Upper lobe of right lung (tissue), 1 donor: ENCODE data around the gene RNF175. TPM values are rescaled to one million over a fixed set of nuclear protein-coding genes. Genes with fewer than 3 reads are reported as not detected.

Source experiments
- ATAC-seq: fragments of 200-7000 bp; cut with Tn5 transposase; one replicate; pipeline ENCODE4 v1.9.1; 2020; ENCODE audit warnings: mild to moderate bottlenecking, moderate library complexity
- DNase-seq: peaks from one replicate; pipeline ENCODE4 v3.0.0-alpha.2; 2020
- H3K27ac ChIP-seq: fragments of 200-600 bp; one replicate; pipeline ENCODE4 v1.8.0; 2022
- H3K27me3 ChIP-seq: fragments of 200-600 bp; one replicate; pipeline ENCODE4 v1.8.0; 2022; ENCODE audit warnings: mild to moderate bottlenecking
- H3K36me3 ChIP-seq: fragments of 200-600 bp; one replicate; pipeline ENCODE4 v1.8.0; 2022
- H3K4me1 ChIP-seq: fragments of 200-600 bp; one replicate; pipeline ENCODE4 v1.8.0; 2022
- H3K4me3 ChIP-seq: fragments of 200-600 bp; one replicate; pipeline ENCODE4 v1.8.0; 2022; ENCODE audit warnings: mild to moderate bottlenecking
- H3K9me3 ChIP-seq: fragments of 200-600 bp; one replicate; pipeline ENCODE4 v1.8.0; 2022
- intact Hi-C: fragments of 100-400 bp; cut with DNase I; formaldehyde crosslinking; loops from one replicate; pipeline ENCODE4 v1.11.0; 2022
- total RNA-seq: library from RNA; stranded (reverse); fragmentation: NEBNext Ultra II Directional; extraction: Animal tissue kit (Norgen Biotek cat#: 25700); gene quantifications from one replicate; pipeline ENCODE4 v1.2.1, GENCODE V29; 2021
- TF ChIP-seq, protein P1 (sequence below): fragments of 200-600 bp; IDR thresholded peaks from one replicate; pipeline ENCODE4 v1.8.0; 2022; ENCODE audit warnings: antibody characterized with exemption
- donor health status: DM: no; HTN: yes; CAD: no; lungs with severe emphysema.

The RNF175 gene
- total RNA-seq, 1 donor from 2014 or later = not detected

- ATAC-seq (no peak), DNase-seq (no peak)
- Histone ChIP-seq H3K4me3 (no peak overlapping the region), H3K27ac (no peak overlapping the region), H3K27me3 (no peaks in the 10 kb centered on the region), H3K9me3 (no peaks in the 10 kb centered on the region), H3K4me1 (no peaks in the 10 kb centered on the region), H3K36me3 (no peaks in the 10 kb centered on the region)
- TF ChIP-seq, protein P1, sequence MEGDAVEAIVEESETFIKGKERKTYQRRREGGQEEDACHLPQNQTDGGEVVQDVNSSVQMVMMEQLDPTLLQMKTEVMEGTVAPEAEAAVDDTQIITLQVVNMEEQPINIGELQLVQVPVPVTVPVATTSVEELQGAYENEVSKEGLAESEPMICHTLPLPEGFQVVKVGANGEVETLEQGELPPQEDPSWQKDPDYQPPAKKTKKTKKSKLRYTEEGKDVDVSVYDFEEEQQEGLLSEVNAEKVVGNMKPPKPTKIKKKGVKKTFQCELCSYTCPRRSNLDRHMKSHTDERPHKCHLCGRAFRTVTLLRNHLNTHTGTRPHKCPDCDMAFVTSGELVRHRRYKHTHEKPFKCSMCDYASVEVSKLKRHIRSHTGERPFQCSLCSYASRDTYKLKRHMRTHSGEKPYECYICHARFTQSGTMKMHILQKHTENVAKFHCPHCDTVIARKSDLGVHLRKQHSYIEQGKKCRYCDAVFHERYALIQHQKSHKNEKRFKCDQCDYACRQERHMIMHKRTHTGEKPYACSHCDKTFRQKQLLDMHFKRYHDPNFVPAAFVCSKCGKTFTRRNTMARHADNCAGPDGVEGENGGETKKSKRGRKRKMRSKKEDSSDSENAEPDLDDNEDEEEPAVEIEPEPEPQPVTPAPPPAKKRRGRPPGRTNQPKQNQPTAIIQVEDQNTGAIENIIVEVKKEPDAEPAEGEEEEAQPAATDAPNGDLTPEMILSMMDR = no peak
- intact Hi-C loops = no loop called here
Measured at GRCh38 chr4:153741541-153741940, 18.3 kb downstream of the RNF175 start.

- TF ChIP-seq, protein P1 = no peak
- Histone ChIP-seq H3K36me3 (no peaks in the 10 kb centered on the region), H3K4me3 (no peak overlapping the region), H3K4me1 (no peaks in the 10 kb centered on the region), H3K27ac (no peak overlapping the region), H3K27me3 (no peaks in the 10 kb centered on the region), H3K9me3 (no peaks in the 10 kb centered on the region)
- DNase-seq (no peak), ATAC-seq (no peak)
- intact Hi-C loops = no loop called here
Measured at GRCh38 chr4:153735906-153736461, 23.8 kb downstream of the RNF175 start.

- Histone ChIP-seq H3K27me3 (no peaks in the 10 kb centered on the region), H3K4me1 (no peaks in the 10 kb centered on the region), H3K27ac (no peak overlapping the region), H3K9me3 (no peaks in the 10 kb centered on the region), H3K36me3 (no peaks in the 10 kb centered on the region), H3K4me3 (no peak overlapping the region)
- DNase-seq = no peak
- intact Hi-C loops = no loop called here
- no peak for ATAC-seq
- TF ChIP-seq, protein P1 = no peak
Measured at GRCh38 chr4:153733751-153734448, 25.9 kb downstream of the RNF175 start.

- no peak overlapping the region for H3K27ac ChIP-seq
- no peaks in the 10 kb centered on the region for H3K36me3 ChIP-seq
- intact Hi-C loops = no loop called here
- ATAC-seq (no peak), DNase-seq (no peak)
- no peak overlapping the region for H3K4me3 ChIP-seq
- TF ChIP-seq, protein P1 = no peak
- H3K27me3 ChIP-seq = no peaks in the 10 kb centered on the region
- H3K4me1 ChIP-seq = no peaks in the 10 kb centered on the region
- H3K9me3 ChIP-seq = no peaks in the 10 kb centered on the region
Measured at GRCh38 chr4:153731239-153731638, 28.6 kb downstream of the RNF175 start.

DNA sequence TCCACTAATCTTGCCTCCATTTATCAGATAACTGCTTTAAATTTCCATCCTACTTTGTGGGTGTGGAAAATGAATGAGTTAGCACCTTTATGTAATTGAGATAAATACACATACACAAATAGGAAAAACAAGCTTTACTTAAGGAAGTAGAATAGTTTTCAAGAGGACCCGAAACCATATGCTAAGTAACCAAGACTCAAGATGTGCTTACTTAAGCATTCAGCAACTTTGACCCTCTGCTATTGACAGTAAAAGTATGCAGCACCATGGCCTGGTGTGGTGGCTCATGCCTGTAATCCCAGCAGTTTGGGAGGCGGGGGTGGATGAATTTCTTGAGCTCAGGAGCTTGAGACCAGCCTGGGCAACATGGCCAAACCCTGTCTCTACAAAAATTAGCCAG, 29.9 kb downstream of the RNF175 start:
- Histone ChIP-seq H3K36me3 (no peaks in the 10 kb centered on the region), H3K27ac (no peak overlapping the region), H3K9me3 (no peaks in the 10 kb centered on the region), H3K4me1 (no peaks in the 10 kb centered on the region), H3K27me3 (no peaks in the 10 kb centered on the region), H3K4me3 (no peak overlapping the region)
- TF ChIP-seq, protein P1 = no peak
- ATAC-seq (no peak), DNase-seq (no peak)
- intact Hi-C loops = no loop called here
